ENCODE results near the gene CTSK.

DNA sequence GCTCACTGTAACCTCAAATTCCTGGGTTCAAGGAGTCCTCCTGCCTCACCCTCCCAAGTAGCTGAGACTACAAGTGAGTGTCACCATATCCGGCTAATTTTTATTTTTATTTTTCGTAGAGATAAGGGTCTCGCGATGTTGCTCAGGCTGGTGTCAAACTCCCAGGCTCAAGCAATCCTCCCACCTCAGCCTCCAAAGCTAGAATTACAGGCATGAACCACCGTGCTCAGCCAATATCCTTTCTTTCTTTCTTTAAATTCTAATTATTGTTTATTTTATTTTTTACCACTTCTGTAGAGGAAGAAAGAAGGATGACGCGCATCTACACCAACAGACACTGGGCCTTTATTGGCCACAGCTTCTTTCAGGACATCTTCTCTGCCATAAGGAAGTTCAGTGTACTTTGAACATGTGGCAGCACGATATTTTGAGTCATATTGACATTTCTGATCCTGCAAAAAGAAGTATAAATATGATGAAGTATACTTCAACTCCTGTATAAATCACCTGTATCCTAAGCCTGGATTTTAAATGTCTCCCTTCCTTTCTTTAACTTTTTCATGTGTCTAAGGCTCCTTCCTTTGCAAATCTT is 58.2 kb downstream of the CTSK start:
- TF ChIP-seq ZFX (IDR thresholded peaks at IDR 0.05) (no peak), CEBPB (IDR thresholded peaks at IDR 0.05; ENCODE audit: low read depth) (no peak), CTCF (IDR thresholded peaks at IDR 0.05 in 2 of 3, conservative IDR thresholded peaks at IDR 0.05 in 1 of 3; ENCODE audit: borderline replicate concordance in 1 of 3, insufficient read depth in 1 of 3, low read depth in 2 of 3, low read length in 2 of 3) (no peak), POLR2A (IDR thresholded peaks at IDR 0.05; ENCODE audit: borderline replicate concordance, extremely low read depth, insufficient read depth, insufficient read length) (no peak), POLR2AphosphoS5 (IDR thresholded peaks at IDR 0.05; ENCODE audit: low read depth, low read length) (no peak), EZH2 (IDR thresholded peaks at IDR 0.05) (no peak), ZBTB33 (IDR thresholded peaks at IDR 0.05; ENCODE audit: extremely low read depth, insufficient replicate concordance, low read length) (no peak)
